ENCODE measurements around the gene WIPF1. TPM values are rescaled to one million over a fixed set of nuclear protein-coding genes. Genes with fewer than 3 reads are reported as not detected.

Gene WIPF1
- total RNA-seq, 1 experiment from 2014 or later, result 6.4 TPM

DNA sequence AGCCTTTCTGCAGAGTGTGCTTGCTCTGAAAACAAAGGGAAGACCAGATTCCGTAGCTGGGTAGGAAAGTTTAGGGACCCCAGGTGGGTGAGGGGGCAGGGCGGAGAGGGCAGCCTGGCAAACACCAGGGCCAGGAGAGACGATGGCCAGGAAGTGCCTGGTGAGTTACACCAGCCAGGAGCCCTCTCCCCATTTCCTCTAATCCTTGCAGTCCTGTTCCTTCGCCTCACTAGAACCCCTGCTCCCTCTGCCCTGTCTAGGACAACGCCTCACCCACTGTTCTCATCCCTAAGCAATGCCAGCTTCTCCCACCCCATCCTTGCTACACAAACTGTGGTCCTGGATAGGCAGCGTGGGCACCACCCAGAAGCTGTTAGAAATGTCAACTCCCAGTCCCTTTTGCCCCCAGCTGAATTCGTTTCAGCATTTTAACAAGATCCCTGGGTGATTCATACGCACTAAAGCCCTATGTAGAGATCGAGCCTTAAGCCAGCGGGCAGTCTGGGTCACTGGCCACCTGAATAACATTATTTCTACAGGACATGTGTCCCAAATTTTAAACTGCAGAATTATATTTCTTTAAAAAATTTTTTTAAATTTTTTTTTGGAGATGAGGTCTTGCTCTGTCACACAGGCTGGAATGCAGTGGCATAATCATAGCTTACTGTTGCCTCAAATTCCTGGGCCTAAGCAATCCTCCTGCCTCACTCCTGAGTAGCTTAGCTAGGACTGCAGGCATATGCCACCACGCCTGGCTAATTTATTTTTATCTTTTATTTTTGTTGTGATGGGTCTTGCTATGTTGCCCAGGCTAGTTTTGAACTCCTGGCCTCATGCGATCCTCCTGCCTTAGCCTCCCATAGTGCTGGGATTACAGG is 10.9 kb downstream of the WIPF1 start:
- H3K9me3 Mint-ChIP-seq, result no peaks in the 10 kb centered on the region
- CTCF ChIA-PET, result interaction anchor here (1.2 to 1.8 kb wide), 6 partner anchors 16 to 124 kb away, joined by 3 to 11 read pairs (median 4); no protein-coding TSS in a partner anchor
- POLR2A ChIA-PET, result no interaction called here
- ATAC-seq, result peak; percentile 69
- no peak for DNase-seq (ENCODE audit: low spot score)
- H3K27ac Mint-ChIP-seq, result no peak overlapping the region
- no peaks in the 10 kb centered on the region for H3K36me3 Mint-ChIP-seq
- TF ChIP-seq OVOL2 (CRISPR knock-in tag; IDR thresholded peaks at IDR 0.05; ENCODE audit: borderline replicate concordance) (no peak), ZNF121 (CRISPR knock-in tag; IDR thresholded peaks at IDR 0.05) (peak; percentile 82)
- no peaks in the 10 kb centered on the region for H3K27me3 Mint-ChIP-seq (ENCODE audit: low read depth)
- H3K4me3 Mint-ChIP-seq, result no peak overlapping the region
- peaks cover 27% of the 10 kb centered on the region for H3K4me1 Mint-ChIP-seq

- ATAC-seq, result peak; percentile 57
- H3K9me3 Mint-ChIP-seq, result no peaks in the 10 kb centered on the region
- ChIA-PET CTCF (interaction anchor here (1.3 to 1.8 kb wide), 3 partner anchors 17 to 114 kb away, joined by 3 to 11 read pairs (median 4); no protein-coding TSS in a partner anchor), POLR2A (no interaction called here)
- no peak for TF ChIP-seq HMGXB4 (CRISPR knock-in tag; IDR thresholded peaks at IDR 0.05)
- 0 out of 2 replicates have a peak, but pooled peaks have one; percentile 15 for TF ChIP-seq SP1 (CRISPR knock-in tag; conservative IDR thresholded peaks at IDR 0.05)
- H3K36me3 Mint-ChIP-seq, result no peaks in the 10 kb centered on the region
- H3K4me1 Mint-ChIP-seq, result peaks cover 27% of the 10 kb centered on the region
- DNase-seq (ENCODE audit: low spot score), result no peak
- H3K27ac Mint-ChIP-seq, result peak overlapping the region; percentile 70
- H3K4me3 Mint-ChIP-seq, result peak overlapping the region; percentile 18
- H3K27me3 Mint-ChIP-seq (ENCODE audit: low read depth), result no peaks in the 10 kb centered on the region
These were observed 11.8 kb downstream of the WIPF1 start for GRCh38 chr2:174585657-174586252.

GRCh38 chr2:174585146-174585545 is 12.5 kb downstream of the WIPF1 start:
- Mint-ChIP-seq H3K4me1 (peaks cover 27% of the 10 kb centered on the region), H3K4me3 (no peak overlapping the region), H3K9me3 (no peaks in the 10 kb centered on the region), H3K36me3 (no peaks in the 10 kb centered on the region), H3K27me3 (ENCODE audit: low read depth) (no peaks in the 10 kb centered on the region), H3K27ac (no peak overlapping the region)
- DNase-seq (ENCODE audit: low spot score), result no peak
- ChIA-PET CTCF (interaction anchor here (1.4 kb wide), 1 partner anchor 115 kb away, joined by 3 read pairs; no protein-coding TSS in a partner anchor), POLR2A (no interaction called here)
- ATAC-seq, result no peak
- TF ChIP-seq ZNF121 (CRISPR knock-in tag; IDR thresholded peaks at IDR 0.05), result no peak
- no peak for TF ChIP-seq ZNF317 (CRISPR knock-in tag; IDR thresholded peaks at IDR 0.05; ENCODE audit: borderline replicate concordance, low read depth)
- TF ChIP-seq ZNF416 (CRISPR knock-in tag; IDR thresholded peaks at IDR 0.05), result no peak
- no peak for TF ChIP-seq SOX15 (CRISPR knock-in tag; IDR thresholded peaks at IDR 0.05)
- TF ChIP-seq, protein P1, sequence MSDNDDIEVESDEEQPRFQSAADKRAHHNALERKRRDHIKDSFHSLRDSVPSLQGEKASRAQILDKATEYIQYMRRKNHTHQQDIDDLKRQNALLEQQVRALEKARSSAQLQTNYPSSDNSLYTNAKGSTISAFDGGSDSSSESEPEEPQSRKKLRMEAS (CRISPR knock-in tag; IDR thresholded peaks at IDR 0.05), result no peak
- no peak for TF ChIP-seq JAZF1 (CRISPR knock-in tag; IDR thresholded peaks at IDR 0.05)
- no peak for TF ChIP-seq RORB (CRISPR knock-in tag; IDR thresholded peaks at IDR 0.05)
- TF ChIP-seq RELA (CRISPR knock-in tag; IDR thresholded peaks at IDR 0.05; ENCODE audit: borderline replicate concordance), result no peak
- TF ChIP-seq SMAD3 (CRISPR knock-in tag; IDR thresholded peaks at IDR 0.05; ENCODE audit: borderline replicate concordance), result no peak
- TF ChIP-seq ZNF219 (CRISPR knock-in tag; IDR thresholded peaks at IDR 0.05; ENCODE audit: borderline replicate concordance), result no peak
- TF ChIP-seq ZBTB21 (CRISPR knock-in tag; IDR thresholded peaks at IDR 0.05; ENCODE audit: borderline replicate concordance), result no peak
- TF ChIP-seq TCF7 (CRISPR knock-in tag; IDR thresholded peaks at IDR 0.05; ENCODE audit: low read depth), result no peak
- TF ChIP-seq, protein P2, sequence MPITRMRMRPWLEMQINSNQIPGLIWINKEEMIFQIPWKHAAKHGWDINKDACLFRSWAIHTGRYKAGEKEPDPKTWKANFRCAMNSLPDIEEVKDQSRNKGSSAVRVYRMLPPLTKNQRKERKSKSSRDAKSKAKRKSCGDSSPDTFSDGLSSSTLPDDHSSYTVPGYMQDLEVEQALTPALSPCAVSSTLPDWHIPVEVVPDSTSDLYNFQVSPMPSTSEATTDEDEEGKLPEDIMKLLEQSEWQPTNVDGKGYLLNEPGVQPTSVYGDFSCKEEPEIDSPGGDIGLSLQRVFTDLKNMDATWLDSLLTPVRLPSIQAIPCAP (CRISPR knock-in tag; IDR thresholded peaks at IDR 0.05), result no peak
- TF ChIP-seq CREM (CRISPR knock-in tag; IDR thresholded peaks at IDR 0.05), result no peak
- no peak for TF ChIP-seq JUN (CRISPR knock-in tag; IDR thresholded peaks at IDR 0.05)
- TF ChIP-seq, protein P3, sequence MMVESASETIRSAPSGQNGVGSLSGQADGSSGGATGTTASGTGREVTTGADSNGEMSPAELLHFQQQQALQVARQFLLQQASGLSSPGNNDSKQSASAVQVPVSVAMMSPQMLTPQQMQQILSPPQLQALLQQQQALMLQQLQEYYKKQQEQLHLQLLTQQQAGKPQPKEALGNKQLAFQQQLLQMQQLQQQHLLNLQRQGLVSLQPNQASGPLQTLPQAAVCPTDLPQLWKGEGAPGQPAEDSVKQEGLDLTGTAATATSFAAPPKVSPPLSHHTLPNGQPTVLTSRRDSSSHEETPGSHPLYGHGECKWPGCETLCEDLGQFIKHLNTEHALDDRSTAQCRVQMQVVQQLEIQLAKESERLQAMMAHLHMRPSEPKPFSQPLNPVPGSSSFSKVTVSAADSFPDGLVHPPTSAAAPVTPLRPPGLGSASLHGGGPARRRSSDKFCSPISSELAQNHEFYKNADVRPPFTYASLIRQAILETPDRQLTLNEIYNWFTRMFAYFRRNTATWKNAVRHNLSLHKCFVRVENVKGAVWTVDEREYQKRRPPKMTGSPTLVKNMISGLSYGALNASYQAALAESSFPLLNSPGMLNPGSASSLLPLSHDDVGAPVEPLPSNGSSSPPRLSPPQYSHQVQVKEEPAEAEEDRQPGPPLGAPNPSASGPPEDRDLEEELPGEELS (CRISPR knock-in tag; IDR thresholded peaks at IDR 0.05), result no peak
- no peak for TF ChIP-seq FOXP1 (CRISPR knock-in tag; IDR thresholded peaks at IDR 0.05; ENCODE audit: borderline replicate concordance)
- no peak for TF ChIP-seq ZNF396 (CRISPR knock-in tag; IDR thresholded peaks at IDR 0.05; ENCODE audit: borderline replicate concordance)
- TF ChIP-seq AR (CRISPR knock-in tag; IDR thresholded peaks at IDR 0.05), result no peak

All from WTC11 (cell line).